ENCODE data around the gene LYPD1.

- TF ChIP-seq POLR2A (IDR thresholded peaks at IDR 0.05; ENCODE audit: low read length) (no peak), GATA1 (IDR thresholded peaks at IDR 0.05; ENCODE audit: low read depth, low read length) (no peak)
Measured at GRCh38 chr2:132697556-132698205, 27.7 kb upstream of the LYPD1 start.

All from erythroblast (primary cell).